Activated naive CD8-positive, alpha-beta T cell treated with anti-CD3 and anti-CD28 coated beads, Interleukin-2, amount 50 U/mL, for 16 hours (primary cell): ENCODE results near the gene BCL3.
A peak's percentile ranks its signal among the peaks of the same experiment; 100 is the strongest.

Experiments
- DNase-seq: peaks from one replicate; pipeline ENCODE4 v3.0.0-alpha.2; 2020; ENCODE audit warnings: low read depth, low spot score

The BCL3 gene

GRCh38 chr19:44789943-44790483 is 41.5 kb downstream of the BCL3 start:
- no peak for DNase-seq

- no peak for DNase-seq
Measured at GRCh38 chr19:44792281-44792680, 43.8 kb downstream of the BCL3 start.

- no peak for DNase-seq
Measured at GRCh38 chr19:44794610-44795009, 46.1 kb downstream of the BCL3 start.

GRCh38 chr19:44795398-44795987 is 47.0 kb downstream of the BCL3 start:
- DNase-seq: no peak

- DNase-seq: no peak
Measured at GRCh38 chr19:44796701-44797115, 48.2 kb downstream of the BCL3 start.

GRCh38 chr19:44799627-44800346 is 51.3 kb downstream of the BCL3 start:
- DNase-seq: no peak

- peak; percentile 62 for DNase-seq
Measured at GRCh38 chr19:44800461-44800860, 52.0 kb downstream of the BCL3 start.

GRCh38 chr19:44803442-44804428 is 55.2 kb downstream of the BCL3 start:
- no peak for DNase-seq

- no peak for DNase-seq
Measured at GRCh38 chr19:44806291-44806690, 57.8 kb downstream of the BCL3 start.

GRCh38 chr19:44807162-44807561 is 58.7 kb downstream of the BCL3 start:
- no peak for DNase-seq

- no peak for DNase-seq
Measured at GRCh38 chr19:44807652-44808462, 59.3 kb downstream of the BCL3 start.

- DNase-seq: no peak
Measured at GRCh38 chr19:44808463-44809371, 60.2 kb downstream of the BCL3 start, which contains the start of gene BCAM. BCAM (plus strand) TSS chr19:44809103; CDS start chr19:44809125, 22 bp downstream.
